MM.1S (cell line): ENCODE measurements around the gene COQ9.

Experiments used
- DNase-seq: peaks from one replicate; pipeline ENCODE4 v3.0.0-alpha.2; 2015
- H2AFZ ChIP-seq: fragments of 300-600 bp; sonication (generic); 2 replicates; pipeline ENCODE4 v1.6.0; 2016; ENCODE audit warnings: antibody characterized with exemption, low read length
- H3F3A ChIP-seq: fragments of 300-600 bp; sonication (generic); 2 replicates; pipeline ENCODE4 v1.6.1; 2016; ENCODE audit warnings: mild to moderate bottlenecking, antibody characterized with exemption, low read length, moderate library complexity, mixed read lengths; ENCODE audit not compliant: insufficient read depth
- H3K27ac ChIP-seq: fragments of 300-600 bp; sonication (generic); 2 replicates; pipeline ENCODE4 v1.5.1; 2016; ENCODE audit warnings: mild to moderate bottlenecking, low read length
- H3K27me3 ChIP-seq: fragments of 300-600 bp; sonication (generic); replicated peaks from 2 replicates; pipeline ENCODE4 v1.6.0; 2016; ENCODE audit warnings: low read length; ENCODE audit not compliant: insufficient read depth
- H3K36me3 ChIP-seq: fragments of 300-600 bp; sonication (generic); replicated peaks from 2 replicates; pipeline ENCODE4 v1.6.1; 2016; ENCODE audit warnings: mild to moderate bottlenecking, low read length, mixed read lengths; ENCODE audit not compliant: insufficient read depth
- H3K4me1 ChIP-seq: fragments of 300-600 bp; sonication (generic); 2 replicates; pipeline ENCODE4 v1.6.1; 2016; ENCODE audit warnings: low read length, mixed read lengths
- H3K4me2 ChIP-seq: fragments of 300-600 bp; sonication (generic); 2 replicates; pipeline ENCODE4 v1.6.0; 2016; ENCODE audit warnings: low read depth, low read length
- H3K4me3 ChIP-seq: fragments of 300-600 bp; sonication (generic); 2 replicates; pipeline ENCODE4 v1.5.1; 2016; ENCODE audit warnings: low read length, mixed read lengths
- H3K79me2 ChIP-seq: fragments of 300-600 bp; sonication (generic); 2 replicates; pipeline ENCODE4 v1.6.1; 2016; ENCODE audit warnings: mixed run types, low read length, mixed read lengths
- H3K9ac ChIP-seq: fragments of 300-600 bp; sonication (generic); 2 replicates; pipeline ENCODE4 v1.6.1; 2016; ENCODE audit warnings: low read length, mixed read lengths
- H3K9me2 ChIP-seq: fragments of 300-600 bp; sonication (generic); replicated peaks from 2 replicates; pipeline ENCODE4 v1.6.1; 2016; ENCODE audit warnings: mild to moderate bottlenecking, low read length, mixed read lengths; ENCODE audit not compliant: insufficient read depth
- H3K9me3 ChIP-seq: fragments of 300-600 bp; sonication (generic); replicated peaks from 2 replicates; pipeline ENCODE4 v1.6.1; 2016; ENCODE audit warnings: mild to moderate bottlenecking, low read length, mixed read lengths; ENCODE audit not compliant: insufficient read depth
- H4K20me1 ChIP-seq: fragments of 300-600 bp; sonication (generic); 2 replicates; pipeline ENCODE4 v1.6.1; 2016; ENCODE audit warnings: mild to moderate bottlenecking, low read length, moderate library complexity, mixed read lengths; ENCODE audit not compliant: insufficient read depth
- CTCF ChIP-seq: fragments of 300-600 bp; sonication (generic); IDR thresholded peaks from 2 replicates; pipeline ENCODE4 v1.5.1; 2016; ENCODE audit warnings: antibody characterized with exemption, low read length, mixed read lengths
- EZH2 ChIP-seq: fragments of 300-600 bp; sonication (generic); optimal IDR thresholded peaks from 2 replicates; pipeline ENCODE3; 2017; ENCODE audit warnings: low read depth, mild to moderate bottlenecking, antibody characterized with exemption, low read length, mixed read lengths
- EZH2phosphoT487 ChIP-seq: fragments of 300-600 bp; sonication (generic); IDR thresholded peaks from 2 replicates; pipeline ENCODE4 v1.6.1; 2018; ENCODE audit warnings: antibody characterized with exemption, low read length

The COQ9 gene

GRCh38 chr16:57427824-57428223 is 19.5 kb upstream of the COQ9 start:
- H3K4me1 ChIP-seq = no peaks in the 10 kb centered on the region
- TF ChIP-seq CTCF = no peak
- no peak for TF ChIP-seq EZH2phosphoT487
- no peak for TF ChIP-seq EZH2
- H3F3A ChIP-seq = no peaks in the 10 kb centered on the region
- no peaks in the 10 kb centered on the region for H3K27me3 ChIP-seq
- H3K27ac ChIP-seq = no peak overlapping the region
- no peaks in the 10 kb centered on the region for H3K9me2 ChIP-seq
- no peak overlapping the region for H3K4me2 ChIP-seq
- H2AFZ ChIP-seq = no peak overlapping the region
- DNase-seq = no peak
- H3K79me2 ChIP-seq = no peaks in the 10 kb centered on the region
- H3K9me3 ChIP-seq = no peaks in the 10 kb centered on the region
- H3K9ac ChIP-seq = no peak overlapping the region
- H4K20me1 ChIP-seq = no peaks in the 10 kb centered on the region
- H3K36me3 ChIP-seq = peaks cover 9% of the 10 kb centered on the region; the same call in 1 of the 2 replicates
- H3K4me3 ChIP-seq = no peak overlapping the region

GRCh38 chr16:57430955-57431354 is 16.3 kb upstream of the COQ9 start:
- no peak overlapping the region for H3K4me3 ChIP-seq
- DNase-seq = no peak
- H3K27me3 ChIP-seq = no peaks in the 10 kb centered on the region
- no peaks in the 10 kb centered on the region for H3K9me3 ChIP-seq
- no peaks in the 10 kb centered on the region for H3K79me2 ChIP-seq
- no peak overlapping the region for H3K9ac ChIP-seq
- no peak for TF ChIP-seq EZH2
- TF ChIP-seq EZH2phosphoT487 = no peak
- no peak for TF ChIP-seq CTCF
- H3K4me2 ChIP-seq = no peak overlapping the region
- H3F3A ChIP-seq = no peaks in the 10 kb centered on the region
- H4K20me1 ChIP-seq = no peaks in the 10 kb centered on the region
- H3K4me1 ChIP-seq = no peaks in the 10 kb centered on the region
- no peak overlapping the region for H2AFZ ChIP-seq
- no peak overlapping the region for H3K27ac ChIP-seq
- peaks cover 20% of the 10 kb centered on the region for H3K36me3 ChIP-seq
- no peaks in the 10 kb centered on the region for H3K9me2 ChIP-seq

- Histone ChIP-seq H3K36me3 (peaks cover 20% of the 10 kb centered on the region), H3K4me3 (no peak overlapping the region), H3K4me2 (no peak overlapping the region), H3K9me3 (no peaks in the 10 kb centered on the region), H3K27me3 (no peaks in the 10 kb centered on the region), H4K20me1 (no peaks in the 10 kb centered on the region), H3K27ac (no peak overlapping the region), H3K9me2 (no peaks in the 10 kb centered on the region), H3F3A (no peaks in the 10 kb centered on the region), H3K79me2 (no peaks in the 10 kb centered on the region), H3K9ac (no peak overlapping the region), H3K4me1 (no peaks in the 10 kb centered on the region), H2AFZ (no peak overlapping the region)
- no peak for DNase-seq
- TF ChIP-seq EZH2phosphoT487 (no peak), CTCF (no peak)
These were observed 14.8 kb upstream of the COQ9 start for GRCh38 chr16:57432505-57432904.

GRCh38 chr16:57432989-57433388 is 14.3 kb upstream of the COQ9 start:
- Histone ChIP-seq H3K4me3 (no peak overlapping the region), H3K9me3 (no peaks in the 10 kb centered on the region), H2AFZ (no peak overlapping the region), H3F3A (no peaks in the 10 kb centered on the region), H3K4me2 (no peak overlapping the region), H3K79me2 (no peaks in the 10 kb centered on the region), H3K36me3 (peaks cover 20% of the 10 kb centered on the region), H3K9me2 (no peaks in the 10 kb centered on the region), H3K4me1 (no peaks in the 10 kb centered on the region), H3K27me3 (no peaks in the 10 kb centered on the region), H3K9ac (no peak overlapping the region), H4K20me1 (no peaks in the 10 kb centered on the region), H3K27ac (no peak overlapping the region)
- TF ChIP-seq CTCF = no peak
- TF ChIP-seq EZH2 = no peak
- no peak for TF ChIP-seq EZH2phosphoT487
- DNase-seq = no peak
